ENCODE results near the gene TPR.

The TPR gene

DNA sequence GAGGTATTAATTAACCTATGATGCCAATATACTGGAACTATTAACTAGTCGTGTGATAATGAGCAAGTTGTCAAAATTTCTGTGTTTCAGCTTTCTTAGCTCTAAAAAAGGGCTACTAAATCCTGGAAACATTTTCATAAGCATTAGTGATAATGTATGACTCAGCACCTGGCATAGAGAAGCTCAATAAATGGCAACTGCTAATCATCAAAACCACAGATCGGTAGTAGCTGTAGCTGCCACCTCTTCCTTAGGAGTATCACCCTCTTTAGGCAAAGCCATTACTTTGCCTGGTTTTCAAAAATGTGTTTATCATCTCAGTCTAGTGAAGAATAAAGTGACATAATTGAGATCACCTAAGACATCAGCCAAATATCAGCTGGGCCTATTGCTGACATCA lies 75.5 kb downstream of the TPR start:
- no peak overlapping the region for H3K4me3 ChIP-seq (ENCODE audit: low read length)
- TF ChIP-seq, protein P1, sequence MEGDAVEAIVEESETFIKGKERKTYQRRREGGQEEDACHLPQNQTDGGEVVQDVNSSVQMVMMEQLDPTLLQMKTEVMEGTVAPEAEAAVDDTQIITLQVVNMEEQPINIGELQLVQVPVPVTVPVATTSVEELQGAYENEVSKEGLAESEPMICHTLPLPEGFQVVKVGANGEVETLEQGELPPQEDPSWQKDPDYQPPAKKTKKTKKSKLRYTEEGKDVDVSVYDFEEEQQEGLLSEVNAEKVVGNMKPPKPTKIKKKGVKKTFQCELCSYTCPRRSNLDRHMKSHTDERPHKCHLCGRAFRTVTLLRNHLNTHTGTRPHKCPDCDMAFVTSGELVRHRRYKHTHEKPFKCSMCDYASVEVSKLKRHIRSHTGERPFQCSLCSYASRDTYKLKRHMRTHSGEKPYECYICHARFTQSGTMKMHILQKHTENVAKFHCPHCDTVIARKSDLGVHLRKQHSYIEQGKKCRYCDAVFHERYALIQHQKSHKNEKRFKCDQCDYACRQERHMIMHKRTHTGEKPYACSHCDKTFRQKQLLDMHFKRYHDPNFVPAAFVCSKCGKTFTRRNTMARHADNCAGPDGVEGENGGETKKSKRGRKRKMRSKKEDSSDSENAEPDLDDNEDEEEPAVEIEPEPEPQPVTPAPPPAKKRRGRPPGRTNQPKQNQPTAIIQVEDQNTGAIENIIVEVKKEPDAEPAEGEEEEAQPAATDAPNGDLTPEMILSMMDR (conservative IDR thresholded peaks at IDR 0.05; ENCODE audit: low read length) = no peak
- no peak for DNase-seq (ENCODE audit: low read depth)

DNA sequence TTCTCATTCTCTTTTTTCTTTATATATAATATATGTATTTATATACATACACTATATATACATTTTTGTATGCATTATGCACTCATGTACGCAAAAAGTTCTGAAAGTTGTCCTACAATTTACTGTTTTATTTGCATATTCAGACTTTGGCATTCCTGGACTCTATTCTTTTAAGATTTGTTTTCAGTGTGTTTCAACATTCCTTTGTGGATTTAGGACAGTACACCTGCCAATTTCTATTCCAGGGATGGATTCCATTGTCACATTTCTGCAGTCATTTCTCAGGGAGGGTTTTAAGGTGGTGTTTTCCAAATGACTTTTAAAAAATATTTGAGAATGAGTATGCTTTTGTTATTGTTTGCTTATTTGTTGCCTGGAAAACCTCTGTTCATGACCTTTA lies 76.2 kb downstream of the TPR start:
- TF ChIP-seq, protein P1 (conservative IDR thresholded peaks at IDR 0.05; ENCODE audit: low read length) = no peak
- DNase-seq (ENCODE audit: low read depth) = no peak

DNA sequence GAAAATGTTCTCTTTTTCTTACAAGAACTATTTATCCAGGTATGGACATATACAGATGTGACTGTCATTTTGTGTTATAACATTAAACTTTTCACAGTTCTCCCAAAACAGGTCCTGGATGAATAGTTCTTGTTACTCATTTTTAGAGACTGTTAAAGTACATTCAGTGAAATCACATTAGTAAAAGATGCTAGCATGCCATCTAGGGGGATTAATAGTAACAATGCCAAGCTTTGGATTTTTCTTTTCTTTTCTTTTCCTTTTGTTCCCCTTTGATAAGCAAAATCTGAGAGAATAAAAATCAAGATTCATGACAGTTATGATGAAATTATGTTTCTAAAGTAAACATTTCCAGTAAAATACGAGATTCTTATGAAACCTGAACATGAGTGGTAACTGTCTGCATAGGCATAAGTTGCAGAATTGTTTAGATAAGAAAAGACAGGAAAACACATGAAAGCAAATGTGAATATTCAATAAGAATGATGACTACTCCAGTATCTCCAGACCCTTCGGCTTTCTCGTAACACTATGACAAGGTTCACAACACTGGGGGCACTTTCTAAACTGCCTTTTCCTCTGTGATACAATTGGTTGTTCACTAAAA lies 77.5 kb downstream of the TPR start:
- TF ChIP-seq, protein P1 (conservative IDR thresholded peaks at IDR 0.05; ENCODE audit: low read length) = no peak; the same call in 1 of the 2 replicates
- H3K4me3 ChIP-seq (ENCODE audit: low read length) = no peak overlapping the region
- no peak for DNase-seq (ENCODE audit: low read depth)

More for the DNA sequence above, 76.2 kb downstream of the TPR start:
- H3K4me3 ChIP-seq (ENCODE audit: low read length) = no peak overlapping the region

DNA sequence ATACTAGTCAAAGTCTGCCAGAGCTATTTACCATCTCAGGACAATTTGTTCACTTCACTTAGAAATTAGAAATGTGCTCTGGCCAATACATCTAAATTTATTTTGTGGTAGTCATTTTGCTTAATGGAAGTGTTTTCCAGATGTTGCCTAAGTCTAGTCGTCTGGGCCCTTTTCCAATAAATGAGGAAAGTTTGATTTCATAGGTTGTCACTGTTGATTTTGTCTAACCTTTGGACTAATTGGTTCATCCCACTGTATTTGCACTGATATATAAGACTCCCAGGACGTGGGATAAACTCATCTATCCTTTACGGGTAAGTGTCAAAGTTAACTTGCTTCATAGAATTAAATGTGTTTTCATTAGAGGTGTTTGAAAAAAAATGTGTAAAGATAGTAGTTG lies 79.1 kb downstream of the TPR start, which contains the start of gene PRG4:
Gene PRG4 (plus strand): TSS at position 300 of the 400 bp plus-strand sequence.
- no peak within 1 kb of the TSS for H3K4me3 ChIP-seq (ENCODE audit: low read length)
- DNase-seq (ENCODE audit: low read depth) = peak; percentile 44
- TF ChIP-seq, protein P1 (conservative IDR thresholded peaks at IDR 0.05; ENCODE audit: low read length) = no peak

DNA sequence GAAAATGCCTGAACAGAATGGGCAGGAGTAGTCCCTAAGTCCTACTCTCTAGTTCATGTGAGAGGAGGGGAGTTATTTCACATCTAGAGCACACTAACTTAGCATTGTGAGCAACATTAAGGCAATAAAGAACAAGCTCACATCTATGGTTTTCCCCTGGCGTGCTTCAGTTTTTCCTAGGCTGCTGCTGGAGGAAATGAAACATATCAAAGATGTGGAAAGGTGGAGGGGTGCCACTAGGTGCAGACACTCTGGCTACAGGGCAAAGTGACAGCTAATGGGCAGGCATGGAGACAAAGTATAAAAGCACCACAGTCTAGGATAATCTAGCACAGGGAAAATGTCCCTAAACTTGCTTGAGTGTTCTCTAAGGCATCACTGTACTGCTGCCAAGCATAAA lies 82.2 kb downstream of the TPR start:
- DNase-seq (ENCODE audit: low read depth) = no peak
- H3K4me3 ChIP-seq (ENCODE audit: low read length) = no peak overlapping the region
- TF ChIP-seq, protein P1 (conservative IDR thresholded peaks at IDR 0.05; ENCODE audit: low read length) = no peak

DNA sequence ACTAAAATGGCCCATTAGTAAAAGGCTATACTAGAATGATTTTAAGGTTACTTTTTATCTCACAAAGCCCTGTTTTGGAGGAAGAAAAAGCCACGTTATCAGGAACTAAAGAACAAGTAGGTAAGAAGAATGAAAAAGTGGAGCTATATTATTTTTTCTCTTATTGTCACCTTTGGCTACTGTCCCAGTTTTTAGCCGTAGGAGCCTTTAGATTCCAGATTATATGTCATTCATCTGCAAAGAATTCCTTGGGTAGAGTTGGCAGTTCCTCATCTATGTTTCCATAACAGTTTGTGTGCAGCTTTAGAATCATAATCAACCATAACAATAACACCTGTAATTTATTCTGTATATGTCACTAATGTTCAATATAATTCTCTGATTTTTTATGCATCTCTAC lies 83.8 kb downstream of the TPR start:
- H3K4me3 ChIP-seq (ENCODE audit: low read length) = no peak overlapping the region
- TF ChIP-seq, protein P1 (conservative IDR thresholded peaks at IDR 0.05; ENCODE audit: low read length) = no peak
- DNase-seq (ENCODE audit: low read depth) = no peak

DNA sequence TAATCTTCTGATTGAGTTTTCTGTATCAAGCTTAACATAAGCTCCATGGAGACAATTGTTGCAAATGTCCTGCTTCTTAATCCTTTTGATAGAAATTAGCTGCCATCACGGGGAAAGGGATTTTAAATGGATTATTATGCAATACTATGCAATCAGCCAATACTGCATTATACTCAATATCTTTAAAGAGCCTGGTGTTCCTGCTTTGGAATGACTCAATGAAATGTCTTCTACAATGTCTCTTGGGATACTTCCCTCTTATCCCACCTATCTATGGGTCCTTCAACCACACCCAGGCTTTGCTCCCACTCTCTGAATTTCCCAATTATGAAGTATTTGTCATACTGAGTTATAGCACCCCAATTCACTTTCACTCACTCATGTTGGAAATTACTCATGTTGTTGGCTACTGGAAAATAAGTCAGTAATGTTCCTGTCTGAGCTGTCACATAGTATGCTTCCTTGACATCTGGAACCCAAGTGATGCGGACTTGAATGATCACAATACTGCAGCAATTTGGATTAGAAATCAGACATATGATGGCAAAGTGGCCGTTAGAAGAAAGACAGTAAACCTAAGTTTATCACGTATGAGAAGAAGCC lies 85.0 kb downstream of the TPR start:
- H3K4me3 ChIP-seq (ENCODE audit: low read length) = no peak overlapping the region
- TF ChIP-seq, protein P1 (conservative IDR thresholded peaks at IDR 0.05; ENCODE audit: low read length) = no peak
- DNase-seq (ENCODE audit: low read depth) = no peak
